ENCODE results near the gene DAPP1.

DAPP1 gene

DNA sequence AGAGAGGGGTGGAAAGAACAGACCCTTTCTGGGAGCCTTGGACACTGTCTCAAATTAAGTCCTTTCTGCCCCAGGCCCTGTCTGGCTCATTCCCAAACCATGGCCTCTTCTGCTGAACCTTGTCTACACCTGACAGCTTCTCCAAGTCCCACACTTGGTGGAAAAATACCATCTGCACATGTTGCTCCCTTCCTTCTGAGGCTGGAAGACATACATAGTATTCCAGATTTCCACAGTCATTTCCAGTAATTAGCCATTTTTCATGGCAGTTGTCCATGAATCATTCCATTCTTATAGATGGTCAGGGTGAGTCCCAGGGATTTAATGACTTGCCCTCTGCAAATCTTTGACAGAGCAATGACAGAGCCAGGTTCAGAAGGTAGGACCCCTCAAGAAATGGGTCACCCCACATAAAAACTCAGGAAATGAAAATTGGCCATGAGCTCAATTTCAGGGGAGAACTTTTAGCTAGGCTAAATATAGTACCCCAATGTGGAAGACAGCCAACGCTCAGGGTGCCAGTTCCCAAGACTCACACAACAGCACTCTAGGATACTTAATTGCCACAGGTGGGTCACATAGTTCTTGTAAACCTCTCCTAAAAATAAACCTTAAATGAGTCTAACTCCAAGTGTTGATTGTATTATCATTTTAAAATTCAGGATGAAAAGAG is 16.2 kb upstream of the DAPP1 start:
- TF ChIP-seq ZBTB7A (IDR thresholded peaks at IDR 0.05; ENCODE audit: low read depth), result no peak
- no peak for TF ChIP-seq RAD21 (IDR thresholded peaks at IDR 0.05; ENCODE audit: low read depth)
- TF ChIP-seq TCF12 (IDR thresholded peaks at IDR 0.05; ENCODE audit: low read depth), result no peak
- TF ChIP-seq FOXM1 (IDR thresholded peaks at IDR 0.05; ENCODE audit: borderline replicate concordance, low read depth), result no peak
- no peak for TF ChIP-seq CEBPB (IDR thresholded peaks at IDR 0.05)
- TF ChIP-seq, protein P1, sequence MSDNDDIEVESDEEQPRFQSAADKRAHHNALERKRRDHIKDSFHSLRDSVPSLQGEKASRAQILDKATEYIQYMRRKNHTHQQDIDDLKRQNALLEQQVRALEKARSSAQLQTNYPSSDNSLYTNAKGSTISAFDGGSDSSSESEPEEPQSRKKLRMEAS (IDR thresholded peaks at IDR 0.05), result no peak
- TF ChIP-seq YY1 (IDR thresholded peaks at IDR 0.05; ENCODE audit: low read depth), result no peak
- no peak for TF ChIP-seq TAF1 (IDR thresholded peaks at IDR 0.05; ENCODE audit: low read depth)
- TF ChIP-seq, protein P2, sequence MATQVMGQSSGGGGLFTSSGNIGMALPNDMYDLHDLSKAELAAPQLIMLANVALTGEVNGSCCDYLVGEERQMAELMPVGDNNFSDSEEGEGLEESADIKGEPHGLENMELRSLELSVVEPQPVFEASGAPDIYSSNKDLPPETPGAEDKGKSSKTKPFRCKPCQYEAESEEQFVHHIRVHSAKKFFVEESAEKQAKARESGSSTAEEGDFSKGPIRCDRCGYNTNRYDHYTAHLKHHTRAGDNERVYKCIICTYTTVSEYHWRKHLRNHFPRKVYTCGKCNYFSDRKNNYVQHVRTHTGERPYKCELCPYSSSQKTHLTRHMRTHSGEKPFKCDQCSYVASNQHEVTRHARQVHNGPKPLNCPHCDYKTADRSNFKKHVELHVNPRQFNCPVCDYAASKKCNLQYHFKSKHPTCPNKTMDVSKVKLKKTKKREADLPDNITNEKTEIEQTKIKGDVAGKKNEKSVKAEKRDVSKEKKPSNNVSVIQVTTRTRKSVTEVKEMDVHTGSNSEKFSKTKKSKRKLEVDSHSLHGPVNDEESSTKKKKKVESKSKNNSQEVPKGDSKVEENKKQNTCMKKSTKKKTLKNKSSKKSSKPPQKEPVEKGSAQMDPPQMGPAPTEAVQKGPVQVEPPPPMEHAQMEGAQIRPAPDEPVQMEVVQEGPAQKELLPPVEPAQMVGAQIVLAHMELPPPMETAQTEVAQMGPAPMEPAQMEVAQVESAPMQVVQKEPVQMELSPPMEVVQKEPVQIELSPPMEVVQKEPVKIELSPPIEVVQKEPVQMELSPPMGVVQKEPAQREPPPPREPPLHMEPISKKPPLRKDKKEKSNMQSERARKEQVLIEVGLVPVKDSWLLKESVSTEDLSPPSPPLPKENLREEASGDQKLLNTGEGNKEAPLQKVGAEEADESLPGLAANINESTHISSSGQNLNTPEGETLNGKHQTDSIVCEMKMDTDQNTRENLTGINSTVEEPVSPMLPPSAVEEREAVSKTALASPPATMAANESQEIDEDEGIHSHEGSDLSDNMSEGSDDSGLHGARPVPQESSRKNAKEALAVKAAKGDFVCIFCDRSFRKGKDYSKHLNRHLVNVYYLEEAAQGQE (IDR thresholded peaks at IDR 0.05; ENCODE audit: low read depth), result no peak
- no peak for TF ChIP-seq NFIC (IDR thresholded peaks at IDR 0.05)
- TF ChIP-seq CREB1 (IDR thresholded peaks at IDR 0.05; ENCODE audit: low read depth), result no peak
- TF ChIP-seq EP300 (IDR thresholded peaks at IDR 0.05; ENCODE audit: borderline replicate concordance), result no peak
- TF ChIP-seq, protein P3, sequence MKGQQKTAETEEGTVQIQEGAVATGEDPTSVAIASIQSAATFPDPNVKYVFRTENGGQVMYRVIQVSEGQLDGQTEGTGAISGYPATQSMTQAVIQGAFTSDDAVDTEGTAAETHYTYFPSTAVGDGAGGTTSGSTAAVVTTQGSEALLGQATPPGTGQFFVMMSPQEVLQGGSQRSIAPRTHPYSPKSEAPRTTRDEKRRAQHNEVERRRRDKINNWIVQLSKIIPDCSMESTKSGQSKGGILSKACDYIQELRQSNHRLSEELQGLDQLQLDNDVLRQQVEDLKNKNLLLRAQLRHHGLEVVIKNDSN (IDR thresholded peaks at IDR 0.05), result no peak

DNA sequence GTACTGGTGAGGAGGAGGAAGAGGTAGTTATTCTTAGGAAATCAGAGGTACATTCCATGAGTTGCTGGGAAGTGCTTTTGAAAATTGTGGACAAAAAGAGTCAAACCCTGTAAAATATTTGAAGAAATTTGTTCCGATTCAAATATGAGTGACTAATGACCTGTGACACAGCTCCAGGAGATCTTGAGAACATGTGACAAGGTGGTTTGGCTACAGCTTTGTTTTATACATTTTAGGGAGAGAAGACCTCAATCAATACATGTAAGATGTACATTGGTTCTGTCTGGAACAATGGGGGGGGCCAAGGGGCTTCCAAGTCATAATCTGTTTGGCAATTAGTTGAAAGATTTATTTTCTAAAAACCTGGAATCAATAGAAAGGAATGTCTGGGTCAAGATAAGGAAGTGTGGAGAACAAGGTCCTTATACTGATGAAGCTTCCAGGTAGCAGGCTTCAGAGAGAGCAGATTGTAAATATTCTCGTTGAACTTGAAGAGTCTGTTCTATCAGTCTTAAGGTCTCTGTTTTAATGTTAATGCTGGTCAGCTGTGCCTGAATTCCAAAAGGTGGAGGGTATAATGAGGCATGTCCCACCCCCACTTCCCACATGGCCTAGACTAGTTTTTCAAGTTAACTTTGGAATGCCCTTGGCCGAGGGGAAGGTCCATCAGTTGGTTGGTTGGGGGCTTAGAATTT is 15.5 kb upstream of the DAPP1 start:
- TF ChIP-seq, protein P1 (IDR thresholded peaks at IDR 0.05), result no peak
- TF ChIP-seq, protein P2 (IDR thresholded peaks at IDR 0.05; ENCODE audit: low read depth), result no peak
- TF ChIP-seq ZBTB7A (IDR thresholded peaks at IDR 0.05; ENCODE audit: low read depth), result no peak

DNA sequence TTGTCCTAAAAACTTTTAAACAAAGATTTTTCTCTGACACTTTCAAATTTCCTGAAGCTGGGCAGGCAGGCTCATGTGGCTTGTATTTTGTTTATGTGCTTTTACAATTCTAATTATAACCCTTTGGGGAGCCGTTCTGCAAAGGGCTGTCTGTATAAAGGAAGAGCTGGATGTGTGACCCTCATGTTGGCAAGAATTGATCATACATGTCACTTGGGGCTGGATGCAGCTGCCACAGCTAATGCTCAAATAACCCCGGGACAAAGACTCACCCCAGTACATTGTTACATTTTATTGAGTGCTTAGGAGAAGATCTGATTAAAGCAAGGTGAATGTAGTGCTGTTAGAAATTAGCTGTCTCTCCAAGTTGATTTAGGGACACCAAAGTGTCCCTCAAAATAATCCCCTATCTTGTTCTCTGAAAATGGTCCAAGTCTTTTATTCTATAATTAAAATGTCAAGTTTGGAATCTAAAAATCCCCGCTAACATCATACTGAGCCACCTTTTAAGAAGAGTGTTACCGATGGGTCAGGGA is 13.0 kb upstream of the DAPP1 start:
- TF ChIP-seq EP300 (IDR thresholded peaks at IDR 0.05; ENCODE audit: borderline replicate concordance), result no peak
- TF ChIP-seq, protein P1 (IDR thresholded peaks at IDR 0.05), result no peak
- no peak for TF ChIP-seq NFIC (IDR thresholded peaks at IDR 0.05)
- no peak for TF ChIP-seq CREB1 (IDR thresholded peaks at IDR 0.05; ENCODE audit: low read depth)
- TF ChIP-seq ZBTB7A (IDR thresholded peaks at IDR 0.05; ENCODE audit: low read depth), result no peak
- no peak for TF ChIP-seq TCF12 (IDR thresholded peaks at IDR 0.05; ENCODE audit: low read depth)

DNA sequence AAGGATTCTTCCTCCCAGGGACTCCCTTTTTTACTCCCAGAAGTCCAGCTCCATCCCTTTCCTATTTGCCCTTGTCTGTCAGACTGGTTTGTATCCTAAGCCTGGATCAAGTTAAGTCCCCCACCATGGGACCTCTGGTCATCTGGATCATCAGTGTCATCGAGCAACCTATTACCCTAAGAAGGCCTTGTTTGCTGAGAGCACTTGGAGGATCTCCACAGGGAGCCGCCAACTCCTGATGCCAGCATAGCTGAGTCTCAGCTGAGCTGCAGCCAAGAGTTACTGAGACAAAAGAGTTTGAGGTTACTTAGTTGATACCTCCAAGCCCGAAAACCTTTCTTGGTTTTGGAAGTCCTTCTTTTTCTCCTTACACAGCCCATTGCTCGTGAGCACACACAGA is 10.1 kb upstream of the DAPP1 start:
- TF ChIP-seq CEBPB (IDR thresholded peaks at IDR 0.05) (no peak), CREB1 (IDR thresholded peaks at IDR 0.05; ENCODE audit: low read depth) (no peak), EGR1 (IDR thresholded peaks at IDR 0.05) (no peak)

DNA sequence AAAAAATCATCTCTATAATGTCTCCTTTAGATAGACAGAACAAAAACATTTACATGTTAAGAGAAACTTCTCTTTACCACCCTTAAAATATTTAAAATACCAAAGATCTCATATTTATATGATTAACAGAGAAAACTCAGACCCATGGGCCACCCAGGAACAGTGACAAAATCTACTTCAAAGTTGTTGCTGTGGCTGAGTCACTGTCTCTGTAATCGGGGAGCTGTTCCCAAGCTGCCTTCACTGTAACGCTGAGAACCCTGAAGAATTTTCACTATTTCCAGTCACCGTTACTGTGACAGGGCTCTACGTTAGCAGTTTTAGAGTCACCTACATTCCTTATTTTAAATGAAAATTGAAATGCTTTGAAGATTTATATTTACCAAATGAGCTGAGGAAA is 9.0 kb upstream of the DAPP1 start:
- no peak for TF ChIP-seq TCF12 (IDR thresholded peaks at IDR 0.05; ENCODE audit: low read depth)
- no peak for TF ChIP-seq TEAD4 (IDR thresholded peaks at IDR 0.05)
- no peak for TF ChIP-seq TAF1 (IDR thresholded peaks at IDR 0.05; ENCODE audit: low read depth)
- no peak for TF ChIP-seq YY1 (IDR thresholded peaks at IDR 0.05; ENCODE audit: low read depth)
- no peak for TF ChIP-seq CREB1 (IDR thresholded peaks at IDR 0.05; ENCODE audit: low read depth)
- no peak for TF ChIP-seq NFIC (IDR thresholded peaks at IDR 0.05)
- no peak for TF ChIP-seq CEBPB (IDR thresholded peaks at IDR 0.05)
- no peak for TF ChIP-seq FOXM1 (IDR thresholded peaks at IDR 0.05; ENCODE audit: borderline replicate concordance, low read depth)
- TF ChIP-seq EGR1 (IDR thresholded peaks at IDR 0.05), result no peak
- TF ChIP-seq EP300 (IDR thresholded peaks at IDR 0.05; ENCODE audit: borderline replicate concordance), result no peak
- TF ChIP-seq, protein P3 (IDR thresholded peaks at IDR 0.05), result no peak
- no peak for TF ChIP-seq ZBTB7A (IDR thresholded peaks at IDR 0.05; ENCODE audit: low read depth)
- TF ChIP-seq, protein P2 (IDR thresholded peaks at IDR 0.05; ENCODE audit: low read depth), result no peak
- TF ChIP-seq RAD21 (IDR thresholded peaks at IDR 0.05; ENCODE audit: low read depth), result no peak
- TF ChIP-seq, protein P1 (IDR thresholded peaks at IDR 0.05), result no peak
